HG02623 (cell line): Measurements from ENCODE around the gene CRIM1.

Experiments used
- ATAC-seq: cut with Tn5 transposase; IDR thresholded peaks from one replicate; pipeline ENCODE4 v1.9.1; 2021; ENCODE audit warnings: moderate library complexity; ENCODE audit not compliant: unreplicated experiment

Gene CRIM1

DNA sequence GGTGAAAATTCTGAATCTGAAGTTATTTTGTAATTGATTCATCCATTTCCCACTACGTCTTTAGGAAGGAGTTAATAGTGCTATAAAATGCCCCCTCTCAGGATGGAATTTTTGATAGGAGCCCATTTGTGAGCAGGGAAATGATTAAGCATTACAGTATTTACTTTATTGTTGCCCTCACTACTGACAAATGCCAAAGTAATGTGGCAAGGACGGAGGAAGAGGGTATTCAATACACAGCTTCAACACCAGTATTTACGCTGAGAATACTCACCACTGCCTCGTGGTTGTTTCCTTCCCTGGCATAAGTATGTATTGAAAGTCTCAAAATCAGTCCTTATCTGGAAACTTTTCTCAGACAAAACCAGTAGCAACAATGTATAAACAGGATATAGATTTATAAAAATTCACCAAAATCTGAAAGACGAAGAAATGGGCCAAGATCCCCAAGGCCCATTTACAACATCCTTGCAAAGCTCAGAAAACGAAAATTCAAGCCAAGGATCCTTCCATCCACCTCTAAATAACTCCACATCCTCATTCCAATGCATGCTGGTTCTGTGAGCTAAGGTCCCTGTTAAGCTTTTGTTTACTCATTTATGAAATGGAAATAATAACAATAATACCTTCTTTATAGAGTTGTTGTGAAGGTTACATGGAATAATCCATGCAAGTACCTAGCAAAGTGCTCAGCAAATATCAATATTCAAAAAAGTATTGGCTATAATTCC, 213.1 kb downstream of the CRIM1 start:
- no peak for ATAC-seq

- ATAC-seq, result no peak
Measured at GRCh38 chr2:36569267-36569856, 213.8 kb downstream of the CRIM1 start.

DNA sequence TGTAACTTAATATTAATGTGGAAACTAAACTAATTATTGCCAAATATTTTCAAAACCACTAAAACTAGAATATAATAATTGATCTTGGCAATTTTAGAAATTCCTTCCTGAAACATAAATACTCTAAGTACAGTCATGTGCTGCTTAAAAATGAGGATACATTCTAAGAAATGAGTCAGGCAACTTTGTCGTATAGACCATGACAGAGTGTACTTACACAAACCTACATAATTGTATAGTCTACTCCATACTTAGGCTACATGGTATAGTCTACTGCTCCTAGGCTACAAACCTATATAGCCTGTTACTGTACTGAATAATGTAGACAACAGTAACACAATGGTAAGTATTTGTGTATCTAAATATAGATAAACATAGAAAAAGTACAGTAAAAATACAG, 214.8 kb downstream of the CRIM1 start:
- no peak for ATAC-seq

DNA sequence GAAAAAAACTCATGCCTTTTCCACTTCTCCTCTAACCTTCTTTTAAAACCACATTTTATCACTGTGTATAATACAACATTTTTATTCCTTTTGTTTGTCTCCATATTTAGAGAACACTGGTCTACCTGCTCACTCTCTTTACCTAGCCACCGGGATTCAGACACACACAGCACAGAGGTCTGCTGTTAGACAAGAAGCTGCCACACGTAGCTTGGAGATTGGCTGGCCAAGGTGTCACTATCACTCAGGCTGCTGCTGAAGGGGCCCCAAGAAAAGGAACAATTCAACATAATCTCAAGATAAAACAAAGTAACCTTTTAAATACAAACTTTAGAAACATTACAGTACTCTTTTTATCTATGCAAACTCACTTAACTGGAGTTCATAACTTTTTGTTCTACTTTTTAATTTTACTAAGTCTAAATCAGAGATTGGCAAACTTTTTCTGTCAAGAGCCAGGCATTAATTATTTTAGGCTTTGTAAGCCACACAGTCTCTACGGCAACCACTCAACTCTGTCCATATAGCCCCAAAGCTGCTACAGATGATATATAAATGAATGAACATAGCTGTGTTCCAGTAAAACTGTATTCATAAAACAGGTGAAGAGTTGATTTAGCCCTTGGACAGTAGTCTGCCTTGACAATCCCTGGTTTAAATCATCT, 216.6 kb downstream of the CRIM1 start:
- ATAC-seq, result no peak

- ATAC-seq, result no peak
Measured at GRCh38 chr2:36572719-36573059, 217.1 kb downstream of the CRIM1 start.

GRCh38 chr2:36573165-36573564, 217.6 kb downstream of the CRIM1 start:
- ATAC-seq, result no peak

DNA sequence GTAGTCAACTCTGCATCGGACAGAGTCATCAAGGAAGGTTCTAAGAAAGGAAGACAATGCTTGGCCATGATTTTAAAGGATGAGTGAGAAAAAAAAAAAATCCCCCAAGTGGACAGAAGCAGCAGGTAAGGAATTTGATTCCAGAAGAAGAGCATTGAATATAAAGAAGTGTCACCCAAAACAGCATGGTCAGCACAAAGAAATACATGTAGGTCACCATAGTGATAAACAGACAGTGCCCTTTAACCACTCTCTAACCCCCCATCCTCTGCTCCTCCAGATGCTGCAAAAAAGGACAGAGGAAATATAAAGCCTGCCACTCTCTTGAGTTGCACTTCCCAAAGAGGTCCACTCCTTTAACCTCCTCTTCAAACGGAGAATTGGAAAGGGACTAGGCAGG, 219.0 kb downstream of the CRIM1 start:
- no peak for ATAC-seq

DNA sequence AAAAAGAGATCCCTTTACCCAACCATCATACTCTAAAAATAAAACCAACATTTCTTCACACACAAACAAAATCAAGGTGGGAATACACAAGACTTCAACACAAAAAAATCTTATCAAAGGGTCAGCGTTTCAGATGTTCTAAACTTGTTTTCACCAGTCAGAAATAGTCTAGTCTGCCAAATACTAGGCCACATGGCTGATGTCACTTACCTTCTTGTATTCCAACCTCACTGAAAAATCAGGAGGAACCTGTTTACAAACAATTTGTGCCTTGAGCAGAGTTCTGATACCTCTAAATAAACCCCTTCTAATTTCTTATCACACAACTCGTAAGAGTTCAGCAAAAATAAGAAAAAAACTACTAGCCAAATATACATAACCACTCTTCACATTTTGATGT, 222.3 kb downstream of the CRIM1 start:
- no peak for ATAC-seq

- ATAC-seq, result no peak
Measured at GRCh38 chr2:36578343-36579296, 223.0 kb downstream of the CRIM1 start.

DNA sequence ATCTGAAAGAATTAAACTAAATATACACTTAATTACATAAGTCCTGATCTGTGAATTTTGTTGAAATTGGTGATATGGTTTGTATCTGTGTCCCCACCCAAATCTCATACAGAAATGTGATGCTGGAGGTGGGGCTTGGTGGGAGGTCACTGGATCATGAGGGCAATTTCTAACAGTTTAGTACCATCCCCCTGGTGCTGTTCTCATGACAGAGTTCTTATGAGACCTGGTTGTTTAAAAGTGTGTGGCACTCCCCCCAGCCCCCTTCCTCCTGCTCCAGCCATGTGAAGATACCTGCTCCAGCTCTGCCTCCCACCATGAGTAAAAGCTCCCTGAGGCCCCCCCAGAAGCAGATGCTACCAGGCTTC, 223.7 kb downstream of the CRIM1 start:
- no peak for ATAC-seq

DNA sequence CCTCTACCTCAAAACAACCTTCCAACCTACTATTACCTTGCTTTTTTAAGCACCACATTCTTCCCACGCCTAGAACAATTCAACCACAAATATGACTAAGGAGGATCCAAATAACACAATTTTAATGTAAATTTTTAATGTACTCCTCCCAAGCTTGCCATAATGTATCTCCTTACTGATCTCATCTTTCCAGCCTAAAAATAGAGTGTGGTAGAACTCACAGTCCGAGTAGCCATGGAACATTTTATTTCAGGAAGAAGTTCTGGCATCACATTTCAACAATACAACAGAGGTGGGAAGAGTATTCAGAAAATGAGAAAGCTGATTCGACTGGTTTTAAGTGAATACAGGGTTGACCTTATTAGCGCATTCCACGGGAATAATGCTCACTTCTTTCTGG, 227.0 kb downstream of the CRIM1 start:
- no peak for ATAC-seq

- no peak for ATAC-seq
Measured at GRCh38 chr2:36582951-36583350, 227.4 kb downstream of the CRIM1 start.

DNA sequence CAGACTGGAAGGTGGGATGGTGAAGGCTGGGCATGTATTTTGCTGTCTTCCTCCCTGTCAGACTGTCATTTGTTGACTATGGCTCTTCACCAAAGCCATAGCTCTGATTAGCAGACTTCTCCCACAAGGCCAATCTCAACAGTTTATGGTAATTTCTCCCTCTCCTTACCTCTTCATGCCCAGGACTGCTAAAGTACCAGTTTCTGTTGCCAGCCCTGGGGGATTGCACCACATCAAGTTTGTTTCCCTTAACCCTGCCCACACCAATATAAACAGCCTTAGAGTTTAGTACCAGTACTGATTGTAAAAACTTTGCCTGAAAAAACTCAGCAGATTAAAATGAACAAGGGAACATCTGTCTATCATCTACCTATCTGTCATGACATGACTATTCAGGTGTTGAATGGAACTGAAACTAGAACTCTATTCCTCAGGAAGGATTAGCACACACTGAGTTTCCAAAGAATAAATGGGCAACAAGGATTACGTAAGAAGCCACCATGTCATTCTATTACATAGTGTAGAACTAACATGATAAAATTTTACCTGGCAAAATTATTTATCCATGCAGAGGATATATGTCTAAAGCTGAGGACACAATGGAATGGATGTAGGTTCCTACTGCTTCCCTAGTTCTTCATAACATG, 228.7 kb downstream of the CRIM1 start:
- no peak for ATAC-seq

- ATAC-seq, result no peak
Measured at GRCh38 chr2:36586672-36587071, 231.1 kb downstream of the CRIM1 start.

GRCh38 chr2:36587101-36587500, 231.5 kb downstream of the CRIM1 start:
- no peak for ATAC-seq

DNA sequence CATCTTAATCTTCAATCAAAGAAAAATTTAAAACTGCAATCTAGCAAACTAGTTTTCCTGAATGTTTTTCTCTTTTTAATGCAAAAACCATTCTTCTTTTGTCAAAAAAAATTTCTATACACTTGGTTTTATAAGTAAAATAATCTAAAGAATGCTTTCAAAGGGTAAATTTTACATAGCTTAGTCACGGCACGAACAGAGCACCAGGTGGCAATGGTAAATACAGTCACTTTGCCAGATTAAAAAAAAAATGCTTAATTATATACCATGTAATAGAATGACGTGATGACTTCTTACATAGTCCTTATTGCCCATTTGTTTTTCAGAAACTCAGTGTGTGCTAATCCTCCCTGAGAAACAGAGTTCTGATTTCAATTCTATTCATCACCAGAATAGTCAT, 232.0 kb downstream of the CRIM1 start:
- no peak for ATAC-seq

DNA sequence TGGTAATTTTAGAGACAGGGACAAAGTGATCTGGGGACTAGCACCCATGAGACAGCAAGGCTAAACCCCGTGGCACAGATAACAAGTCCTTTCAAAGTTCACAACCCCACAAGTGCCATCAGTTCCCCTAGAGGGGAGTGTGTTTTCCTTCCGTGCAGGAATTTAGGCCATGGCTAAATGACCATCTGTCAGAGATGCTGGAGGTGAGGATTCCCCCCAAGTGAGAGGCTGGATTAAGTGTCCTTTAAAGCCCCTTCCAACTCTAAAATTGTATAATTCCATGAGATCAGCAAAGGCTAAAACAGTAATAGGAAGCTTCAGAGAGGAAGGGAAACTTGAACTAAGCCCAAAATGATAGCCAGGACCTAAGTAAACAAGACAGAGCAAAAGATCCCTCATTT, 233.7 kb downstream of the CRIM1 start:
- ATAC-seq, result no peak

DNA sequence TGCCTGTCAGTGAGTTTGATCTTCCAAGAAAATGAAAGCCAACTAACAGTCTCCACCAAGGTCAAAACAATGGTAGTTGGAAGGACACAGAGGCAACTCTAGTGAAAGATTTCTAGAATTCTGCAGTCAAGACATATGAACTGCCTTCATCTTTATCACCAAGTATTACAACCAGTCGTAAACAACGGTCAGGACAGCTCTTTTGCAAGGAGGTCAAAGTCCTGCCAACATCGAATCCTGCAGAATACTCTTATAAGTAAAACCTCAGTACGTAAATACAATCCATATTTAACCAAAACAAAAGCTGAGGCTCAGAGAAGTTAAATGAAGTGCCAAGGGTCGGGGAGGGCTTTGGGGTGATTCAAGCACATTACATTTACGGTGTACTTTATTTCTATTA, 239.3 kb downstream of the CRIM1 start:
- ATAC-seq, result no peak

- no peak for ATAC-seq
Measured at GRCh38 chr2:36596397-36596796, 240.8 kb downstream of the CRIM1 start.

- ATAC-seq, result no peak
Measured at GRCh38 chr2:36597003-36597531, 241.5 kb downstream of the CRIM1 start.
